GM23338 (cell line): ENCODE results near the gene MYL5. TPM values are rescaled to one million over a fixed set of nuclear protein-coding genes. Genes with fewer than 3 reads are reported as not detected.

ENCODE experiments used
- ATAC-seq: fragments of 200-7000 bp; cut with Tn5 transposase; 3 replicates; pipeline ENCODE4 v1.9.1; 2020
- DNase-seq: peaks from one replicate; pipeline ENCODE4 v3.0.0-alpha.2; 2015; ENCODE audit warnings: low spot score
- H2AFZ ChIP-seq: fragments of 200-600 bp; sonication (generic); 2 replicates; pipeline ENCODE4 v1.8.0; 2016; ENCODE audit warnings: antibody characterized with exemption, mild to moderate bottlenecking, moderate library complexity
- H3F3A ChIP-seq: fragments of 200-600 bp; sonication (generic); replicated peaks from 2 replicates; pipeline ENCODE4 v1.8.0; 2017; ENCODE audit warnings: antibody characterized with exemption, mixed run types, low read depth
- H3K27ac ChIP-seq: fragments of 200-600 bp; sonication (generic); 2 replicates; pipeline ENCODE4 v1.6.1; 2016; ENCODE audit warnings: low read depth
- H3K27me3 ChIP-seq: fragments of 200-600 bp; sonication (generic); 2 replicates; pipeline ENCODE4 v1.8.0; 2016; ENCODE audit warnings: mild to moderate bottlenecking, mixed run types, moderate library complexity; ENCODE audit not compliant: insufficient read depth
- H3K36me3 ChIP-seq: fragments of 200-600 bp; sonication (generic); 2 replicates; pipeline ENCODE4 v1.8.0; 2016; ENCODE audit warnings: mild to moderate bottlenecking; ENCODE audit not compliant: insufficient read depth
- H3K4me1 ChIP-seq: fragments of 200-600 bp; sonication (generic); 2 replicates; pipeline ENCODE4 v1.8.0; 2016; ENCODE audit warnings: mild to moderate bottlenecking, moderate library complexity; ENCODE audit not compliant: insufficient read depth
- H3K4me2 ChIP-seq: fragments of 200-600 bp; sonication (generic); 2 replicates; pipeline ENCODE4 v1.7.1; 2017; ENCODE audit warnings: mixed run types
- H3K4me3 ChIP-seq: fragments of 200-600 bp; sonication (generic); 2 replicates; pipeline ENCODE4 v1.6.1; 2016; ENCODE audit warnings: mixed run types
- H3K79me2 ChIP-seq: fragments of 200-600 bp; sonication (generic); replicated peaks from 2 replicates; pipeline ENCODE4 v1.8.0; 2017; ENCODE audit warnings: mild to moderate bottlenecking; ENCODE audit not compliant: insufficient read depth
- H3K9me2 ChIP-seq: fragments of 200-600 bp; sonication (generic); 2 replicates; pipeline ENCODE4 v1.8.0; 2017; ENCODE audit not compliant: insufficient read depth
- H4K20me1 ChIP-seq: fragments of 200-600 bp; sonication (generic); replicated peaks from 2 replicates; pipeline ENCODE4 v1.8.0; 2017; ENCODE audit warnings: mild to moderate bottlenecking; ENCODE audit not compliant: insufficient read depth
- H3K27ac Mint-ChIP-seq: 2 replicates; pipeline ENCODE4 v1.8.0; 2020; ENCODE audit warnings: inconsistent platforms, mild to moderate bottlenecking, moderate library complexity, mixed read lengths
- H3K27me3 Mint-ChIP-seq: 3 replicates; pipeline ENCODE4 v1.8.0; 2022; ENCODE audit warnings: low read depth, mild to moderate bottlenecking, moderate library complexity, mixed read lengths, inconsistent platforms; ENCODE audit not compliant: insufficient read depth, poor library complexity
- H3K36me3 Mint-ChIP-seq: 3 replicates; pipeline ENCODE4 v1.8.0; 2021; ENCODE audit warnings: low read depth, mild to moderate bottlenecking, inconsistent platforms, moderate library complexity, mixed read lengths
- H3K4me1 Mint-ChIP-seq: 3 replicates; pipeline ENCODE4 v1.8.0; 2020; ENCODE audit warnings: mild to moderate bottlenecking, inconsistent platforms, mixed read lengths
- H3K4me3 Mint-ChIP-seq: 3 replicates; pipeline ENCODE4 v1.8.0; 2021; ENCODE audit warnings: moderate library complexity, mild to moderate bottlenecking, inconsistent platforms, mixed read lengths
- H3K9me3 Mint-ChIP-seq: 3 replicates; pipeline ENCODE4 v1.8.0; 2020; ENCODE audit warnings: moderate library complexity, mild to moderate bottlenecking, inconsistent platforms, mixed read lengths
- CREB1 ChIP-seq: fragments of 250-450 bp; sonication (Bioruptor Pico); IDR thresholded peaks from 2 replicates; pipeline ENCODE4 v1.5.0; 2020; ENCODE audit warnings: low read depth, mild to moderate bottlenecking, moderate library complexity
- EZH2 ChIP-seq: fragments of 200-600 bp; sonication (generic); IDR thresholded peaks from one replicate; pipeline ENCODE4 v1.8.0; 2017; ENCODE audit warnings: antibody characterized with exemption, mild to moderate bottlenecking, low read depth; ENCODE audit not compliant: unreplicated experiment
- EZH2phosphoT487 ChIP-seq: fragments of 200-600 bp; sonication (generic); IDR thresholded peaks from one replicate; pipeline ENCODE4 v1.8.1; 2018; ENCODE audit warnings: antibody characterized with exemption; ENCODE audit not compliant: unreplicated experiment
- JUNB ChIP-seq: IDR thresholded peaks from one replicate; pipeline ENCODE4 v1.6.1; 2016; ENCODE audit warnings: antibody characterized with exemption; ENCODE audit not compliant: unreplicated experiment
- NANOG ChIP-seq: IDR thresholded peaks from 2 replicates; pipeline ENCODE4 v1.6.1; 2016; ENCODE audit warnings: antibody characterized with exemption, borderline replicate concordance
- POLR2AphosphoS5 ChIP-seq: IDR thresholded peaks from 2 replicates; pipeline ENCODE4 v1.6.1; 2016; ENCODE audit warnings: antibody characterized with exemption, low read depth
- STAT1 ChIP-seq: IDR thresholded peaks from one replicate; pipeline ENCODE4 v1.6.1; 2016; ENCODE audit warnings: antibody characterized with exemption; ENCODE audit not compliant: unreplicated experiment
- ZNF114 ChIP-seq: fragments of 250-450 bp; sonication (Bioruptor Pico); IDR thresholded peaks from 2 replicates; pipeline ENCODE4 v1.5.0; 2020; ENCODE audit warnings: mild to moderate bottlenecking, moderate library complexity
- ZNF331 ChIP-seq: fragments of 250-450 bp; sonication (Bioruptor Pico); IDR thresholded peaks from 2 replicates; pipeline ENCODE4 v1.5.0; 2020; ENCODE audit warnings: low read depth, mild to moderate bottlenecking, moderate library complexity
- polyA plus RNA-seq: library from polyadenylated mRNA; unstranded; fragments of >200 nt; fragmentation: Nextera tagmentation; extraction: Ambion mirVana; gene quantifications from 2 replicates; pipeline ENCODE4 v1.2.1, GENCODE V29; 2016
- total RNA-seq: library from RNA; depleted of rRNA; stranded (reverse); fragments of >200 nt; shearing (Covaris generic); gene quantifications from 2 replicates; pipeline ENCODE4 v1.2.3, GENCODE V29; 2014
- TF ChIP-seq, protein P1 (sequence below), 2 experiments: fragments of 200-600 bp in 1 of 2; sonication (generic) in 1 of 2; conservative IDR thresholded peaks; 2 replicates each; pipeline versions ENCODE4 v1.5.1 to v1.6.1; 2016 to 2017; ENCODE audit warnings: antibody characterized with exemption in 2 of 2, low read depth in 2 of 2, mild to moderate bottlenecking in 2 of 2, moderate library complexity in 1 of 2
- TF ChIP-seq, protein P2 (sequence below): fragments of 250-450 bp; sonication (Bioruptor Pico); IDR thresholded peaks from 2 replicates; pipeline ENCODE4 v1.5.0; 2020; ENCODE audit warnings: mild to moderate bottlenecking, moderate library complexity
- TF ChIP-seq, protein P3 (sequence below): IDR thresholded peaks from one replicate; pipeline ENCODE4 v1.6.1; 2018; ENCODE audit warnings: antibody characterized with exemption; ENCODE audit not compliant: unreplicated experiment
- TF ChIP-seq, protein P4 (sequence below): IDR thresholded peaks from 2 replicates; pipeline ENCODE4 v1.6.1; 2016; ENCODE audit warnings: antibody characterized with exemption

Gene MYL5
- total and polyA plus RNA-seq, 2 experiments from 2014 or later, result 3.0 to 4.4 TPM

DNA sequence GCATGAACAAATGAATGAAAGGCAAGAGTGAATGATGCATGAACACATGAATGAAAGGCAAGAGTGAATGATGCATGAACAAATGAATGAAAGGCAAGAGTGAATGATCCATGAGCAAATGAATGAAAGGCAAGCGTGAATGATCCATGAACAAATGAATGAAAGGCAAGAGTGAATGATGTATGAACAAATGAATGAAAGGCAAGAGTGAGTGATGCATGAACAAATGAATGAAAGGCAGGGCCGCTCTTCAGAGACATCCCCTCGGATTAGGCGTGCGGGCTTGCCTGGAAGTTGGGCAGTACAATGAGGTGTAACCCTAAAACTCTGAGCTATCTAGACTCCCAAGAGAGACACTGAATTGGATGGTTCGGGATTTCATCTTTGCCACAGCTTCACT, 35.0 kb downstream of the MYL5 start:
- Histone ChIP-seq H3K4me1 (no peaks in the 10 kb centered on the region), H3K27me3 (peaks cover 6% of the 10 kb centered on the region; the same call in 1 of the 2 replicates), H3K36me3 (0 out of 2 replicates have a peak, but pooled peaks cover 3% of the 10 kb centered on the region), H4K20me1 (peaks cover 33% of the 10 kb centered on the region), H3F3A (no peaks in the 10 kb centered on the region), H3K4me2 (no peak overlapping the region), H3K4me3 (no peak overlapping the region), H3K79me2 (peaks cover 63% of the 10 kb centered on the region), H2AFZ (no peak overlapping the region), H3K27ac (no peak overlapping the region), H3K9me2 (no peaks in the 10 kb centered on the region)
- H3K4me1 Mint-ChIP-seq, result peaks cover 4% of the 10 kb centered on the region; the same call in 2 of the 3 replicates
- TF ChIP-seq JUNB, result no peak
- TF ChIP-seq EZH2phosphoT487, result no peak
- TF ChIP-seq ZNF114 (CRISPR knock-in tag), result no peak
- no peak for TF ChIP-seq STAT1
- TF ChIP-seq, protein P1, sequence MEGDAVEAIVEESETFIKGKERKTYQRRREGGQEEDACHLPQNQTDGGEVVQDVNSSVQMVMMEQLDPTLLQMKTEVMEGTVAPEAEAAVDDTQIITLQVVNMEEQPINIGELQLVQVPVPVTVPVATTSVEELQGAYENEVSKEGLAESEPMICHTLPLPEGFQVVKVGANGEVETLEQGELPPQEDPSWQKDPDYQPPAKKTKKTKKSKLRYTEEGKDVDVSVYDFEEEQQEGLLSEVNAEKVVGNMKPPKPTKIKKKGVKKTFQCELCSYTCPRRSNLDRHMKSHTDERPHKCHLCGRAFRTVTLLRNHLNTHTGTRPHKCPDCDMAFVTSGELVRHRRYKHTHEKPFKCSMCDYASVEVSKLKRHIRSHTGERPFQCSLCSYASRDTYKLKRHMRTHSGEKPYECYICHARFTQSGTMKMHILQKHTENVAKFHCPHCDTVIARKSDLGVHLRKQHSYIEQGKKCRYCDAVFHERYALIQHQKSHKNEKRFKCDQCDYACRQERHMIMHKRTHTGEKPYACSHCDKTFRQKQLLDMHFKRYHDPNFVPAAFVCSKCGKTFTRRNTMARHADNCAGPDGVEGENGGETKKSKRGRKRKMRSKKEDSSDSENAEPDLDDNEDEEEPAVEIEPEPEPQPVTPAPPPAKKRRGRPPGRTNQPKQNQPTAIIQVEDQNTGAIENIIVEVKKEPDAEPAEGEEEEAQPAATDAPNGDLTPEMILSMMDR (conservative IDR thresholded peaks at IDR 0.05; ENCODE audit: low read depth in 2 of 2), result no peak
- no peak for TF ChIP-seq NANOG
- TF ChIP-seq, protein P2, sequence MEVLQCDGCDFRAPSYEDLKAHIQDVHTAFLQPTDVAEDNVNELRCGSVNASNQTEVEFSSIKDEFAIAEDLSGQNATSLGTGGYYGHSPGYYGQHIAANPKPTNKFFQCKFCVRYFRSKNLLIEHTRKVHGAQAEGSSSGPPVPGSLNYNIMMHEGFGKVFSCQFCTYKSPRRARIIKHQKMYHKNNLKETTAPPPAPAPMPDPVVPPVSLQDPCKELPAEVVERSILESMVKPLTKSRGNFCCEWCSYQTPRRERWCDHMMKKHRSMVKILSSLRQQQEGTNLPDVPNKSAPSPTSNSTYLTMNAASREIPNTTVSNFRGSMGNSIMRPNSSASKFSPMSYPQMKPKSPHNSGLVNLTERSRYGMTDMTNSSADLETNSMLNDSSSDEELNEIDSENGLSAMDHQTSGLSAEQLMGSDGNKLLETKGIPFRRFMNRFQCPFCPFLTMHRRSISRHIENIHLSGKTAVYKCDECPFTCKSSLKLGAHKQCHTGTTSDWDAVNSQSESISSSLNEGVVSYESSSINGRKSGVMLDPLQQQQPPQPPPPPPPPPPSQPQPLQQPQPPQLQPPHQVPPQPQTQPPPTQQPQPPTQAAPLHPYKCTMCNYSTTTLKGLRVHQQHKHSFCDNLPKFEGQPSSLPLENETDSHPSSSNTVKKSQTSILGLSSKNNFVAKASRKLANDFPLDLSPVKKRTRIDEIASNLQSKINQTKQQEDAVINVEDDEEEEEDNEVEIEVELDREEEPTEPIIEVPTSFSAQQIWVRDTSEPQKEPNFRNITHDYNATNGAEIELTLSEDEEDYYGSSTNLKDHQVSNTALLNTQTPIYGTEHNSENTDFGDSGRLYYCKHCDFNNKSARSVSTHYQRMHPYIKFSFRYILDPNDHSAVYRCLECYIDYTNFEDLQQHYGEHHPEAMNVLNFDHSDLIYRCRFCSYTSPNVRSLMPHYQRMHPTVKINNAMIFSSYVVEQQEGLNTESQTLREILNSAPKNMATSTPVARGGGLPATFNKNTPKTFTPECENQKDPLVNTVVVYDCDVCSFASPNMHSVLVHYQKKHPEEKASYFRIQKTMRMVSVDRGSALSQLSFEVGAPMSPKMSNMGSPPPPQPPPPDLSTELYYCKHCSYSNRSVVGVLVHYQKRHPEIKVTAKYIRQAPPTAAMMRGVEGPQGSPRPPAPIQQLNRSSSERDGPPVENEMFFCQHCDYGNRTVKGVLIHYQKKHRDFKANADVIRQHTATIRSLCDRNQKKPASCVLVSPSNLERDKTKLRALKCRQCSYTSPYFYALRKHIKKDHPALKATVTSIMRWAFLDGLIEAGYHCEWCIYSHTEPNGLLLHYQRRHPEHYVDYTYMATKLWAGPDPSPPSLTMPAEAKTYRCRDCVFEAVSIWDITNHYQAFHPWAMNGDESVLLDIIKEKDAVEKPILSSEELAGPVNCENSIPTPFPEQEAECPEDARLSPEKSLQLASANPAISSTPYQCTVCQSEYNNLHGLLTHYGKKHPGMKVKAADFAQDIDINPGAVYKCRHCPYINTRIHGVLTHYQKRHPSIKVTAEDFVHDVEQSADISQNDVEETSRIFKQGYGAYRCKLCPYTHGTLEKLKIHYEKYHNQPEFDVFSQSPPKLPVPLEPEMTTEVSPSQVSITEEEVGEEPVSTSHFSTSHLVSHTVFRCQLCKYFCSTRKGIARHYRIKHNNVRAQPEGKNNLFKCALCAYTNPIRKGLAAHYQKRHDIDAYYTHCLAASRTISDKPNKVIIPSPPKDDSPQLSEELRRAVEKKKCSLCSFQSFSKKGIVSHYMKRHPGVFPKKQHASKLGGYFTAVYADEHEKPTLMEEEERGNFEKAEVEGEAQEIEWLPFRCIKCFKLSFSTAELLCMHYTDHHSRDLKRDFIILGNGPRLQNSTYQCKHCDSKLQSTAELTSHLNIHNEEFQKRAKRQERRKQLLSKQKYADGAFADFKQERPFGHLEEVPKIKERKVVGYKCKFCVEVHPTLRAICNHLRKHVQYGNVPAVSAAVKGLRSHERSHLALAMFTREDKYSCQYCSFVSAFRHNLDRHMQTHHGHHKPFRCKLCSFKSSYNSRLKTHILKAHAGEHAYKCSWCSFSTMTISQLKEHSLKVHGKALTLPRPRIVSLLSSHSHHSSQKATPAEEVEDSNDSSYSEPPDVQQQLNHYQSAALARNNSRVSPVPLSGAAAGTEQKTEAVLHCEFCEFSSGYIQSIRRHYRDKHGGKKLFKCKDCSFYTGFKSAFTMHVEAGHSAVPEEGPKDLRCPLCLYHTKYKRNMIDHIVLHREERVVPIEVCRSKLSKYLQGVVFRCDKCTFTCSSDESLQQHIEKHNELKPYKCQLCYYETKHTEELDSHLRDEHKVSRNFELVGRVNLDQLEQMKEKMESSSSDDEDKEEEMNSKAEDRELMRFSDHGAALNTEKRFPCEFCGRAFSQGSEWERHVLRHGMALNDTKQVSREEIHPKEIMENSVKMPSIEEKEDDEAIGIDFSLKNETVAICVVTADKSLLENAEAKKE (CRISPR knock-in tag), result no peak
- TF ChIP-seq ZNF331, result no peak
- no peak for TF ChIP-seq CREB1 (CRISPR knock-in tag)
- no peak for TF ChIP-seq POLR2AphosphoS5
- TF ChIP-seq, protein P3, sequence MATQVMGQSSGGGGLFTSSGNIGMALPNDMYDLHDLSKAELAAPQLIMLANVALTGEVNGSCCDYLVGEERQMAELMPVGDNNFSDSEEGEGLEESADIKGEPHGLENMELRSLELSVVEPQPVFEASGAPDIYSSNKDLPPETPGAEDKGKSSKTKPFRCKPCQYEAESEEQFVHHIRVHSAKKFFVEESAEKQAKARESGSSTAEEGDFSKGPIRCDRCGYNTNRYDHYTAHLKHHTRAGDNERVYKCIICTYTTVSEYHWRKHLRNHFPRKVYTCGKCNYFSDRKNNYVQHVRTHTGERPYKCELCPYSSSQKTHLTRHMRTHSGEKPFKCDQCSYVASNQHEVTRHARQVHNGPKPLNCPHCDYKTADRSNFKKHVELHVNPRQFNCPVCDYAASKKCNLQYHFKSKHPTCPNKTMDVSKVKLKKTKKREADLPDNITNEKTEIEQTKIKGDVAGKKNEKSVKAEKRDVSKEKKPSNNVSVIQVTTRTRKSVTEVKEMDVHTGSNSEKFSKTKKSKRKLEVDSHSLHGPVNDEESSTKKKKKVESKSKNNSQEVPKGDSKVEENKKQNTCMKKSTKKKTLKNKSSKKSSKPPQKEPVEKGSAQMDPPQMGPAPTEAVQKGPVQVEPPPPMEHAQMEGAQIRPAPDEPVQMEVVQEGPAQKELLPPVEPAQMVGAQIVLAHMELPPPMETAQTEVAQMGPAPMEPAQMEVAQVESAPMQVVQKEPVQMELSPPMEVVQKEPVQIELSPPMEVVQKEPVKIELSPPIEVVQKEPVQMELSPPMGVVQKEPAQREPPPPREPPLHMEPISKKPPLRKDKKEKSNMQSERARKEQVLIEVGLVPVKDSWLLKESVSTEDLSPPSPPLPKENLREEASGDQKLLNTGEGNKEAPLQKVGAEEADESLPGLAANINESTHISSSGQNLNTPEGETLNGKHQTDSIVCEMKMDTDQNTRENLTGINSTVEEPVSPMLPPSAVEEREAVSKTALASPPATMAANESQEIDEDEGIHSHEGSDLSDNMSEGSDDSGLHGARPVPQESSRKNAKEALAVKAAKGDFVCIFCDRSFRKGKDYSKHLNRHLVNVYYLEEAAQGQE, result no peak
- no peak for TF ChIP-seq EZH2
- TF ChIP-seq, protein P4, sequence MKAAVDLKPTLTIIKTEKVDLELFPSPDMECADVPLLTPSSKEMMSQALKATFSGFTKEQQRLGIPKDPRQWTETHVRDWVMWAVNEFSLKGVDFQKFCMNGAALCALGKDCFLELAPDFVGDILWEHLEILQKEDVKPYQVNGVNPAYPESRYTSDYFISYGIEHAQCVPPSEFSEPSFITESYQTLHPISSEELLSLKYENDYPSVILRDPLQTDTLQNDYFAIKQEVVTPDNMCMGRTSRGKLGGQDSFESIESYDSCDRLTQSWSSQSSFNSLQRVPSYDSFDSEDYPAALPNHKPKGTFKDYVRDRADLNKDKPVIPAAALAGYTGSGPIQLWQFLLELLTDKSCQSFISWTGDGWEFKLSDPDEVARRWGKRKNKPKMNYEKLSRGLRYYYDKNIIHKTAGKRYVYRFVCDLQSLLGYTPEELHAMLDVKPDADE, result no peak
- H3K27me3 Mint-ChIP-seq, result peaks cover 2% of the 10 kb centered on the region
- no peak overlapping the region for H3K27ac Mint-ChIP-seq
- no peak overlapping the region; the same call in 2 of the 3 replicates for H3K4me3 Mint-ChIP-seq
- H3K9me3 Mint-ChIP-seq, result no peaks in the 10 kb centered on the region
- ATAC-seq, result no peak
- no peak for DNase-seq
- peaks cover 28% of the 10 kb centered on the region for H3K36me3 Mint-ChIP-seq
